Measurements from ENCODE around the gene FURIN.
A peak's percentile ranks its signal among the peaks of the same experiment; 100 is the strongest.

The FURIN gene

DNA sequence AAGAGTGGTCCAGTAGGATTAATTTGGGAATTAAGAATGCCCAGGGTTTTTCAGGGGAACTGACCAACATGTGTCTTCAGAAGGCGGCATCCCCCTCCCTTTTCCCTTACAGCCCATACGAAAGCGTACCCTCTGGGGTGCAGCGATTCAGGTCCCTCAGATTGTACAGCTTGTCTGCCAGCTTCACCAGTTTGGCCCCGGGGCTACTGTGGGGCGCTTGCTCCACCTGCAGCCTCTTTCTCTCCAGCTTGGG is 63.1 kb downstream of the FURIN start:
- DNase-seq (ENCODE audit: extremely low spot score): no peak
- no peak for TF ChIP-seq CTBP1 (IDR thresholded peaks at IDR 0.05; ENCODE audit: borderline replicate concordance)
- TF ChIP-seq NFRKB (IDR thresholded peaks at IDR 0.05): no peak
- TF ChIP-seq L3MBTL2 (conservative IDR thresholded peaks at IDR 0.05): no peak
- ChIA-PET CTCF (interaction anchor here (0.6 to 6.9 kb wide), 14 partner anchors 8 to 215 kb away, joined by 3 to 77 read pairs (median 13); partner anchors contain the start of genes BLM, MAN2A2 and RCCD1), POLR2A (interaction anchor here (0.6 to 8.2 kb wide), 25 partner anchors 10 to 639 kb away, joined by 3 to 142 read pairs (median 4); partner anchors contain the start of genes BLM, MAN2A2, PRC1 and RCCD1)

DNA sequence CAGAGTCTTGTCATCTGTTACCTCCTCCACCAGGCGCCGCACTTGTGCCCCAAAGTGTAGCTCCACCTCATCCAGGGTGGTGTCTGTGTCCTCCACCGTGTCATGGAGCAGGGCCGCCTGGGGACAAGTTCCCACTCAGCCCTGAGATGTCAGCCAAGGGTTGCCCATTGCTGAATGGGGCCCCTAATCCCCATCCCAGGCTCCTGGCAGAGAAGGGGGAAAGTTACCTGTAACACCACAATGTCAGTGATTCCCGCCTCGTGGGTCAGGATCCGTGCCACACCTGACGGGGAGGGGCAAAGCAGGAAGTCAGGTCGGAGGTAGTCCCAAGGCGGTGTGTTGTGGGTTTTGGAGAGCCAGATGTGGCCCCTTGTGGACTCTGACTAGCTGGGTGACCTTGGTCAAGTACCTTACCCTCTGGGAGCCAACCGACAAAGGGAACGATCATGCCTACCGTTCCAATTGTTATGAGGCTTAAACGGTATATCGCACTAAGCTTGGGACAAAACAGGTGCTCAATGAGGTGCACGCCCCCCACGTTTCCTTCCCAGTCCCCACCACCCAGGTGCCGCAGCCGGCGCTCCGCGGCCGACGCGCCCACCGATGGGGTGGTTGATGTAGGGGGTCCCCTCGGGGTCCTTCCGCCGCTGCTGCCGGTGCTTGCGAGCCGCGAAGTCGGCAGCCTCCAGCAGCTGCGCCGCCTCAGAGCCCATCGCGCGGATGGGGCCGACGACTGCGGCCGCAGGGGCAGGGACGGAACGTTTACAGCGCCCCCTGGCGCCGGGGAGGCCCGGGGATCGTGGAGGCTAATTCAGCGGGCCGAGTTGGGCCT is 63.7 kb downstream of the FURIN start, which contains the start of gene HDDC3:
Gene HDDC3, minus strand, starts transcription at position 722 of the 832 bp plus-strand sequence. Its CDS starts 9 bp downstream, at position 713.
- 0 out of 2 replicates have a peak, but pooled peaks have one; percentile 35 for TF ChIP-seq ELF4 (IDR thresholded peaks at IDR 0.05)
- peak; percentile 63; the same call in 1 of the 2 replicates for TF ChIP-seq CTBP1 (IDR thresholded peaks at IDR 0.05; ENCODE audit: borderline replicate concordance)
- peak; percentile 54 for TF ChIP-seq L3MBTL2 (conservative IDR thresholded peaks at IDR 0.05)
- no peak for TF ChIP-seq FOXM1 (IDR thresholded peaks at IDR 0.05; ENCODE audit: borderline replicate concordance)
- CTCF ChIA-PET: interaction anchor here (0.6 to 6.9 kb wide), 21 partner anchors 8 to 341 kb away, joined by 3 to 77 read pairs (median 8); partner anchors contain the start of genes BLM, MAN2A2 and RCCD1
- DNase-seq (ENCODE audit: extremely low spot score): peak; percentile 90
- POLR2A ChIA-PET: interaction anchor here (0.6 to 8.2 kb wide), 32 partner anchors 10 to 639 kb away, joined by 3 to 142 read pairs (median 4); partner anchors contain the start of genes BLM, MAN2A2, PRC1 and RCCD1

DNA sequence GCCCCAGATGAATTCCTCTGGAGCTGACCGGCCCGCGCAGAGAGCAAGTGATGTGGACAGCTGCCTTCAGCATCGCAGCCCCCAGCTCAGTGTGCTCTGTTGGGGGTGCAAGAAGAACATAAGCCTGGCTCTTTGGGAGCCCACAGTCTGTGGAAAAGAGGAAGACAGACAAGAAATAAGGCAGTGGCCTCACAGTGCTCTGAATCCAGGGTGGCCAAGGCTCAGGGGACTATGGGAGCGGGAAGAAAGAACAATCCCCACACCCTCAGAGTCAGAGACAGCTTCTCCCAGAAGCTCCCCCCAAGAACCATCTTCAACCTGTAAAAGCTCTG is 64.2 kb downstream of the FURIN start:
- TF ChIP-seq TARDBP (IDR thresholded peaks at IDR 0.05) (no peak), L3MBTL2 (conservative IDR thresholded peaks at IDR 0.05) (no peak), FOXK2 (IDR thresholded peaks at IDR 0.05) (no peak), ELF4 (IDR thresholded peaks at IDR 0.05) (no peak), ARNT (IDR thresholded peaks at IDR 0.05) (no peak), FOXM1 (IDR thresholded peaks at IDR 0.05; ENCODE audit: borderline replicate concordance) (no peak), SUZ12 (IDR thresholded peaks at IDR 0.05) (no peak), BHLHE40 (IDR thresholded peaks at IDR 0.05; ENCODE audit: borderline replicate concordance) (no peak), CTBP1 (IDR thresholded peaks at IDR 0.05; ENCODE audit: borderline replicate concordance) (no peak), NFRKB (IDR thresholded peaks at IDR 0.05) (no peak), FOXA1 (IDR thresholded peaks at IDR 0.05) (no peak), SP1 (IDR thresholded peaks at IDR 0.05) (no peak)
- TF ChIP-seq, protein P1, sequence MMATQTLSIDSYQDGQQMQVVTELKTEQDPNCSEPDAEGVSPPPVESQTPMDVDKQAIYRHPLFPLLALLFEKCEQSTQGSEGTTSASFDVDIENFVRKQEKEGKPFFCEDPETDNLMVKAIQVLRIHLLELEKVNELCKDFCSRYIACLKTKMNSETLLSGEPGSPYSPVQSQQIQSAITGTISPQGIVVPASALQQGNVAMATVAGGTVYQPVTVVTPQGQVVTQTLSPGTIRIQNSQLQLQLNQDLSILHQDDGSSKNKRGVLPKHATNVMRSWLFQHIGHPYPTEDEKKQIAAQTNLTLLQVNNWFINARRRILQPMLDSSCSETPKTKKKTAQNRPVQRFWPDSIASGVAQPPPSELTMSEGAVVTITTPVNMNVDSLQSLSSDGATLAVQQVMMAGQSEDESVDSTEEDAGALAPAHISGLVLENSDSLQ (IDR thresholded peaks at IDR 0.05): no peak
- POLR2A ChIA-PET: interaction anchor here (0.6 to 8.2 kb wide), 18 partner anchors 10 to 314 kb away, joined by 3 to 142 read pairs (median 4); partner anchors contain the start of genes MAN2A2, PRC1, RCCD1 and VPS33B
- no peak for DNase-seq (ENCODE audit: extremely low spot score)
- CTCF ChIA-PET: interaction anchor here (0.5 to 6.9 kb wide), 22 partner anchors 8 to 941 kb away, joined by 3 to 77 read pairs (median 8); partner anchors contain the start of genes BLM, MAN2A2 and RCCD1
